ENCODE data around the gene MYO7A.

MYO7A gene

DNA sequence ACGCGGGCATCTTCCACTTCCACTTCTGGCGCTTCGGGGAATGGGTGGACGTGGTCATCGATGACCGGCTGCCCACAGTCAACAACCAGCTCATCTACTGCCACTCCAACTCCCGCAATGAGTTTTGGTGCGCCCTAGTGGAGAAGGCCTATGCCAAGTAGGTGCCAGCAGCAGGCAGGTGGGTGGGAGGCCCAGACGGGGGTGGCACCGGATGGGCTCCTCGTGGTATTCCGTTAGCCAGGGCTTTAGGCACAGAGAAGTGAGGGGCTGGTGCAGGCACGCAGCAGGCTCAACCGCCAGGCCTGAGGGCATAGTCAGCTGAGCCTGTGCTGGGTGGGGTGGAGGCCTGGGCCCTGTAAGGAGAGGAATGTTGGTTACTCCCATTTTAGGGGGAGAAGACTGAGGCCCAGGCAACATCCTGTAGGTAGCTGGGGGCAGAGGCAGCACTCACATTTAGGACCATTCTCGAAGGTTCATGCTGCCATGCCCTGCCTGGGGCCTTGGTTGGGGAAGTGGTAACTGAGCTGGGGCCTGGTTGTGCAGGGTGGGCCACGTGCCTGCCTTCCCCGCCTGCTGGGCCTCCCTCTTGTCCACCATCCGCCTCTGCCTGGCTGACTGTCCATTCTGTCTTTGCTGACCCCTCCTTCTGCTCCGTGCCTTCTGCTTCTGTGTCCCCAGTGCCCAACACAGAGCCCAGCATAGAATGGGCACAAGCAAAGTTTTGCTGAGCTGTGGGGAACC is 15.2 kb upstream of the MYO7A start:
- DNase-seq = no peak

- DNase-seq = peak; percentile 50
Measured at GRCh38 chr11:77113382-77114088, 14.5 kb upstream of the MYO7A start.

GRCh38 chr11:77114089-77114463 is 14.0 kb upstream of the MYO7A start:
- no peak for DNase-seq

- DNase-seq = no peak
Measured at GRCh38 chr11:77115181-77115611, 12.8 kb upstream of the MYO7A start.

DNA sequence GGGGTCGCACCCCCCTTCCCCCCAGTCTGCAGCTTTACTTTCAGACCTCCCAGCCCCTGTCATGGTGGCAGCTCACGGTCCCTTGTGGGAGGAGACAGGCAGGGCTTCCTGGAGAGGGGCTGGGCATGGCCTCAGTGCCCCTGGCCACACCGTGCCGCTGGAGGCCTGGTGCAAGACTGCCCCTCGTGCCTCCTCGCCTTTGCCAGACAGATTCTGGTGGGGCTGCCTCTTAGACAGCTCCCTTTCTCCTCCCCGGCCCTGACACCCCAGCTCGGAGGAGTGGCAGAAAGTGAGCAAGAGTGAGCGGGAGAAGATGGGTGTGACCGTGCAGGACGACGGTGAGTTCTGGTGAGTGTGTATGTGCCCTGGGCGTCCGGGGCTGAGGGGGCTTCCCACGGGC is 12.1 kb upstream of the MYO7A start:
- no peak for DNase-seq

DNA sequence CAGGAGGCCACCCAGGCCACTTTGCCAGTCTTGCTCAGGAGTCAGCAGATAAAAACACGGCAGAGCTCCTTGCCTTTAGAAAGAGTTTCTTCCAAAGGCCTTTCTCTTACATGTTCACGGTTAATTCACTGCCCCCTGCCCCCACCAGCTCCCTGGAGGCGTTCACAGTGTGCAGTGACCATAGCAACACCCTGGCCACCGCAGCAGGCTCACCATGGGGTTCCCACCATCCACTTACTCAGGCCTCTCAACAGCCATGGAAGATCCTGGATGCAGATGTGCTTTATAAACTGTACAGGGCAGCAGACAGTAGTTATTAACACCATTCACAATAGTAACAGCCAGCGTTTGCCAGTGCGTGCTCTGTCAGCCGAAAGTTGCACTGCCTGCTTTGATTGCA is 10.6 kb upstream of the MYO7A start:
- DNase-seq = peak; percentile 40

- DNase-seq = no peak
Measured at GRCh38 chr11:77118086-77118485, 10.0 kb upstream of the MYO7A start.

- DNase-seq = no peak
Measured at GRCh38 chr11:77118971-77119370, 9.1 kb upstream of the MYO7A start.

GRCh38 chr11:77119531-77119936 is 8.5 kb upstream of the MYO7A start:
- no peak for DNase-seq

GRCh38 chr11:77120571-77120970 is 7.5 kb upstream of the MYO7A start:
- no peak for DNase-seq

- no peak for DNase-seq
Measured at GRCh38 chr11:77121096-77121640, 6.9 kb upstream of the MYO7A start.

GRCh38 chr11:77121876-77122575 is 6.0 kb upstream of the MYO7A start:
- no peak for DNase-seq

DNA sequence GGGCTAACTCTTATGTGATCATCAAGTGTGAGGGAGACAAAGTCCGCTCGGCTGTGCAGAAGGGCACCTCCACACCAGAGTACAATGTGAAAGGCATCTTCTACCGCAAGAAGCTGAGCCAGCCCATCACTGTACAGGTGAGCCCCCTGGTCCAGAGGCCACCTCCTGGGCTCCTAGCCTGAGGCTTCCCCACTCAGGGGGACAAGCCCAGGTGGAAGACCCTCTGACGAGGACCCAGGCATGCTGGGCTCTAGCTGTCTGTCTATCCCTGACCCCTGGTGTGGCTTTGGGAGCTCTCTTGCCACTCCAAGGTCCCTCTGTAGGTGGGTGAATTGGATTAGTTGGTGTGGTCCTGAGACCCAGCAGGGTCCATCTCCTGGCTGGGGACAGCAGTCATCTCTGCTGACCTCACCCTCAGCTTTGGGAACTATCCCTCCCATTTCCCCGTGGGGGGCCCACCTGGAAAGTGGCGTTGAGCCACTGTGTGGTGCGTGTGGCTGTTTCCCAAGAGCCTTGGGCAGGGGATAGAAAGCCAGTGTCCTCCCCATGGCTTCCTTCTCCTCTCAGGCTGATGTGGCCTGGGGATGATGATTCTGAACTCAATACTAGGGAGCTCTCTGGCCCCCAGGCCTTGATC is 5.4 kb upstream of the MYO7A start:
- no peak for DNase-seq

GRCh38 chr11:77123591-77123990 is 4.5 kb upstream of the MYO7A start:
- DNase-seq = no peak

DNA sequence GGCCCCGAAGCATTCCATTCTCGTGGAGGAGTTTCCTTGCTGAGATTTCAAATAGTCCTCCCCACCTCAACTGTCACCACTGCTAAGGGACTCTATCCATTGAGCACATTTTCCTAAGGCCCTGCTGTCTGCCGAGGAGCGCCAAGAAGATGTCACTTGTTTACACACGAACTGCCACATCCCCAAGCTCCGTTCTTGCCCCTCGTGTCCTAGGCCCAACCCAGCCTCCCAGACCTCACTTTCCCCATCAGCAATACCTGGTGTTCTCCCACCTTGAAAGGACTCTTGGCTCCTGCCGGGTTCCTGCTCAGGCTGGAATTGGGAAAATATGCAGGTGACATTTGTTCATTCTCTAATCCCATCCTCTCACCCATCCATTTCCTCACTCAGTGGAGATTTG is 4.0 kb upstream of the MYO7A start:
- DNase-seq = no peak

DNA sequence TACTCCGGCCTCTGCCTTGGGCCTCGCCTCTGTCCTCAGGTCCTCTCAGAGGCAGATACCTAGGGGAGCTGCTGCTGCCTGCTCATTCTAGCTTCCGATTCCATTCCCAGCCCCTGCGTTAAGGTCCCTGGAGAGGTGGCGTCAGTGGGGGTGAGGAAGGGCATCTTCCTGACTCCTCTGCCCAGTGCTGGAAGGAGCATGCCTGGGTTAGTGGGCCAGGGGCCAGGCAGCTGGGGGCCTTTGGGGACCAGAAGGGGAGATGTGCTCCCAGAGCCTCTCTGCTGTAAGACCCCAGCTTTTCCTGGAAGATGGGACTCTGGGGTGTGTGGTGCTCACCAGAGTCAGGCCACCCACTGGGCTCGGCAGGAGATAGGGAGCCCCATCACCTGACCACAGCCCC is 3.6 kb upstream of the MYO7A start:
- no peak for DNase-seq

- DNase-seq = no peak
Measured at GRCh38 chr11:77125191-77125590, 2.9 kb upstream of the MYO7A start.

DNA sequence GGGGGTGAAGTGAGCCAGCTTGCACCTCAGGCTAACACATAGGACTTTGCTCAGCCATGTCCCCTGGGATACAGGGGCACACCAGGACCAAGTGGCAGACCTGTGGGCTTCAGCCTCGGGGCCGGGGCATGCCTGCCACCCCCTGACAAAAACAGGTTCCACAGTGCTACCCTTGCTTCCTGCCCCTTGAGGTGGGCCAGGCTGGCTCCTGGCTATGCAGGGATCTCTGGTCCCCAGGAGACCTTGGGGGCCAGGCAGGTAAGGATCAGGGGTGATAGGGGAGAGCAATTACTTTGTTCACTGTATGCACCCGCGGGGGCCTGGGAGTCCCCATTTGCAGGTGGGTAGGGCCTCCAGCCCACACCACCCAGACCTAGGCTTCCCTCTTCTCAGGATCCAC is 2.4 kb upstream of the MYO7A start:
- DNase-seq = no peak

DNA sequence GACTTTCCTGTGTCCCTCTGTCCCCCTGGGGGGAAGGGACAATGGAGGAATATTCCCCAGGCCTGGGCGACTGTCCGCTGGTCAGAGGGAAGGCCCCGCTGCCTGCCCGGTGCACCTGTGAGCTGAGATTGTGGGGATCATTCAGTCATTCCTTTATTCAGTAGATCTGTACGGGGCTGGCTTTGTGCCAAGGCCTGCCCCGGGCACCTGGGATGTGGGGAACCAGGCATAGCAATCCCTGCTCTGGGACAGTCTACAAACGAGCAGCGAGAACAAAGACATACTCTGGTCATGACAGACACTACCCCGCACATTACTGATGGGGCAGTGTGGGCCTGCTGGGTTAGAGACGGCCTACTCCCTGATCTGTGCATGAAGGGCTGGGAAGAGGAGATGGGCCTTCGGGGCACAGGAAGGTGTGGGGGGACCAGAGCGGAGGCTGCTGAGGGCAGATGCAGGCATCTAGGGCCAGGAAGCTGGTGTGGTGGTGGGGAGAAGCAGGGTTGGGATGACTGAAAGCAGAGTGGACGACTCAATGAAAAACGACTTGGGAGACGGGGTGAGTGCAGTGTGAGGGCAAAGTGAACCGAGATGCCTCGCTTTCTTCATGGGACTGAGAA is 1.8 kb upstream of the MYO7A start:
- no peak for DNase-seq

DNA sequence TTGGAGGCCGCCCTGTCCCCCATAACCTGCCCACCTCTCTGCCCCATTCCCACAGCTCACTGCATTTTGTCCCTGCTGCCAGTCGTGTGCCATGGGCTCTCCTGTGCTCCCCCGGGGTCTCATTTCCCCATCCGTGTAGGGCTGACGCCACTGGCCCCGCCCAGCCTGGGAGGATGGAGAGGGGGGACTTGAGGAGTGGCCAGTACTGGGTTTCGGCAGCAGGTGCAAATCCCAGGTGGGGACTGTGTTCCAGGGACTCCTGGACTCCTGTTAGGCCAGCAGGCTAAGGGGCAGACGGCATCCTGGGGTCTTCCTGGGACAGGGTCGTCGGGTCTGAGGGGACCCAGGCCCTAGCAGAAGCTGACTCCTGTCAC is 1.2 kb upstream of the MYO7A start:
- no peak for DNase-seq

- DNase-seq = peak; percentile 90
Measured at GRCh38 chr11:77127235-77127911, 673 bp upstream of the MYO7A start.
